ENCODE data around the gene FNDC3B.
A peak's percentile ranks its signal among the peaks of the same experiment; 100 is the strongest.
"Not testable (repeated sequence)": the region's sequence is repeated elsewhere in the genome, so short reads cannot be mapped to it uniquely, and the experiment has no call there.

The FNDC3B gene

GRCh38 chr3:172031996-172032395 is 7.4 kb upstream of the FNDC3B start:
- DNase-seq (ENCODE audit: low read depth in 2 of 2), result no peak

DNA sequence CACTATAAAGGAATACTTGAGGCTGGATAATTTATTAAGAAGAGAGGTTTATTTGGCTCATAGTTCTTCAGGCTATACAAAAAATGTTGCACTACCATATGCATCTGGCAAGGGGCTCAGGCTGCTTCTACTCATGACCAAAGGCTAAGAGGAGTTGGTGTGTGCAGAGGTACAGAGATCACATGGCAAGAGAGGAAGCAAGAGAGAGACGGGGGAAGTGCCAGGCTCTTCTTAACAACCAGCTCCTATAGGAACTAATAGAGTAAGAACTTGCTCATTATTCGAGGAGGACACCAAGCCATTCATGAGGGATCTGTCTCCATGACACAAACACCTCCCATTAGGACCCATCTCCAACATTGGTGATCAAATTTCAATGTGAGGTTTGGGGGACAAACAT is 6.0 kb upstream of the FNDC3B start:
- no peak for DNase-seq (ENCODE audit: low read depth in 2 of 2)

DNA sequence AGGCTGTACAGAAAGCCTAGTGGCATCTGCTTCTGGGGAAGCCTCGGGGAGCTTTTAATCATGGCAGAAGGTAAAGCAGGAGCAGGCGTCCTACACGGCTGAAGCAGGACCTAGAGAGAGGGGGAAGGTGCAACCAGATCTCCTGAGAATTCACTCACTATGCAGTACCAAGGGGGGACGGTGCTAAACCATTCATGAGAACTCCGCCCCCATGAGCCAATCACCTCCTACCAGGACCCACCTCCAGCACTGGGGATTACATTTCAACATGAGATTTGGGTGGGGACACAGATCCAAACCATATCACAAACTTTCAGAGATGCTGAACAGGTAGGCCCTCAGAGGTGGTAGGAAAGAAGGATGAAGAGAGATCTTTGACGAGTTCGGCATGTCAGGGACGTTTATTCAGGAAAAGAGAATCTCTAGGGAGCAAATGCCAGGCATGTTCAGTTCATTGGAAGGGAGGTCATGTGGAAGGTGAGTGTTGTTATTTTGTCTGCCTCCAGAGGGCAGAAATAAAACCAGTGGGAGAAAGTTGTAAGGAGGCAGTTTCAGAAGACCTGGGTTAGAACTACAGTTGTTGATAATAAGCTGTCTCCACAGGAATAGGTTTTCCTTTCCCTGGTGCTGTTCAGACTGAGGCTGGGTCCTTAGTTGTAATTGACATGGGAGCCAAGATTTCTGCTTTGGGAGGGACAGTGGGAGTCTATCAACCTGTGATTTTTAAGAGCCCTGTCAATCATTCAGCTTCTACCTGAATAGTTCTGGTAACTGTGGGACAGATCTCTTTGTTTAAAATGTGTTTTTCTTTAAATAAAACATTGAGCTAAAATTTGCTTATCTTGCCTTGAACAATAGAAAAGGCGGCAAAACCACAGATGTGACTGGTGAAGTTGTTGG is 4.3 kb upstream of the FNDC3B start:
- DNase-seq (ENCODE audit: low read depth in 2 of 2), result no peak

DNA sequence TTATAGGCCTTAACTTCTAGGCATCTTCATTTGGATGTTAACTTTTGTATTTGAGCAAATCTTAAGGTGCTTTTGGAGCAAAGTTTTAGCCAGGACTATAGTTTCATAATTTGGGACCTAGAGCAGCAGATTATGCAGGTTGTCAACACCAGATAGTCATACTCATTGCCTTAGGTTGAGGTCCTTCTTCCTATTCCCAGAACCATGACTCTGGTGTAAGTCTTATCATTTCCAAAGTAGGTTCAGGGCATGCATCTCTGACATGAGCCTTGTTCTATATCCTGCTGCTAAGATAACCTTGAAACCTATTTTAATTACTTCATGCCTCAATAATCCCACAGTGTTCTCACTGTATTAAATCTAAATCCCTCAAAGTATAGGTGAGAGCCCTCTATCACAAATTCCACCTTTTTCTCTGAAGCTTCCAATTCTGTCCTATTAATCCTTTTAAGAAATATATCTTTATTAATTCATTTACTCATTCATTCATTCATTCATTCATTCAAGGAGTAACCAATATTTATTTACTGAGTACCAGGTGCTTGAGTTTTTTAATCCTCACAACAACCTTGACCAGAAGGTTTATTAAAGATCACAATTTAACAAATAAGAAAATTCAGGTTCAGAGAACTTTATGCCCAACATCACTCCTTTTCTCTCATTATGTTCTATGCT is 2.7 kb upstream of the FNDC3B start:
- no peak for DNase-seq (ENCODE audit: low read depth in 2 of 2)

- no peak for DNase-seq (ENCODE audit: low read depth in 2 of 2)
These were observed 461 bp upstream of the FNDC3B start for GRCh38 chr3:172038798-172039435.

GRCh38 chr3:172040078-172040980 is 951 bp downstream of the FNDC3B start:
- peak in 1 of 2 donors; percentile 15 for DNase-seq (ENCODE audit: low read depth in 2 of 2)

DNA sequence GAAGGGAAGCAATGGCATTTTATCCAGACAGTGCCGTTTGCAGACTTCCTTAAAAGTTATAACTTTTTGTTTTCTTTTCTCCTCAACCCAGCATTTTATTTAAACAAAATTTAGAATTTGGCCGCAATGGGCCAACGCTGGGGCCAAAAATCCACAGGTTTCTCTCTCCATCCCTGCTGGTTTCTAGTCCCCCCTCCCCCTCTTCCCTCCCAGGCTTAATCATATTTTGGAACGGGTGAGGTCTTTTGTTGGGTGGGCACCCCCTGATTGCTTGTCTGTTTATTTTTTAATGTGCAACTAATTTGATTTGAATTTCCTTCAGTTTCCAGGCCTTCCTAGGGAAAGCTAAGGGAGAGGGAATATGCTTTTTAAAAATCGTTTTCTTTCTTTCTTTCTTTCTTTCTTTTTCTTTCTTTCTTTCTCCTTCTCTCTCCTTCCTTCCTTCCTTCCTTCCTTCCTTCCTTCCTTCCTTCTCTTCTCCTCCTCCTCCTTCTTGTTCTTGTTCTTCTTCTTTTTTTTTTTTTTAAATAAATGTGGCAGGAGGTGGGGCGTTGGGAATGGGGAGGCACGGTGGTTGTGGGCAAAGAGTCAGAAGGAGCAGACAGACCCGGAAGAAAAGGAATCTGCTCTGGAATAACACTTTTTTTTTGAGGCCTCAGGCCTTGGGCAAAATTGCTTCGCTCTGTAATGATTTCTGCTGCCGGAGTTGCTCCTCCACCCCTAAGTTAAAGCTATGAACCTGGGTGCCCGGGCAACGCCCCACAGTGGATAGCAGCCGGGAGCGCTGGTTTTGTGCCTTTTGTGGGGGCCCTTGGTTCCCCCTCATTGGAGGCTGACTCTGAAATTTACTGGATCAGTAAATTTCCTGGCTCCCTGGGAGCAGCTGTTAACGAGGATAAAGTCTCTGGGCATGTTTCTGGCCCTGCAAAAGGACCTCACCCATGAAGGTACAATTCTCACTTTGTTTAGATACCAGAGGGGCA is 1.9 kb downstream of the FNDC3B start:
- no peak for DNase-seq (ENCODE audit: low read depth in 2 of 2)

DNA sequence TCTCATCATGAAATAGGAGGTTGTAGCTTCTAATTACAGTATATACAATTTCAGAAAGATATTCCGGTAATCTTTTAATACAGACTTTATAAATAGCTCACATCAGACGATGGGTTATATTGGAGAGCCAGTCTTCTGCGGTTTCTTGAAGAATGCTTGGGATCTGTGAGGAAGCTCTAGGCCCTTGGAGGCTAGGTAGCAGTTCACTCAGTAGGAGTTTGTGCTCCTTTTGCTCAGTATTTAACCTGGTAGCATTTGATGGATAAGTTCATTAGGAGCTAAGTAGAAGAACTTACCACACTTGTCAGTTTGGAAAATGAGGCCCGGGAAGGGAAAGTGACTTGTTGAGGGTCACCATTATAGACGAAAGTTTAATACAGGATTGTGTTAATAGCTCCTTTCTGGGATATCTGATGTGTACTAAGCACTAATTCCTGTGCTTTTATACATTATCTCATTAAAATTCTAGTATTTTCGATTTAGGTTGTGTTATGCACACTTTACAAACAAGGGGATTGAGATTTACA is 2.8 kb downstream of the FNDC3B start:
- no peak for DNase-seq (ENCODE audit: low read depth in 2 of 2)

DNA sequence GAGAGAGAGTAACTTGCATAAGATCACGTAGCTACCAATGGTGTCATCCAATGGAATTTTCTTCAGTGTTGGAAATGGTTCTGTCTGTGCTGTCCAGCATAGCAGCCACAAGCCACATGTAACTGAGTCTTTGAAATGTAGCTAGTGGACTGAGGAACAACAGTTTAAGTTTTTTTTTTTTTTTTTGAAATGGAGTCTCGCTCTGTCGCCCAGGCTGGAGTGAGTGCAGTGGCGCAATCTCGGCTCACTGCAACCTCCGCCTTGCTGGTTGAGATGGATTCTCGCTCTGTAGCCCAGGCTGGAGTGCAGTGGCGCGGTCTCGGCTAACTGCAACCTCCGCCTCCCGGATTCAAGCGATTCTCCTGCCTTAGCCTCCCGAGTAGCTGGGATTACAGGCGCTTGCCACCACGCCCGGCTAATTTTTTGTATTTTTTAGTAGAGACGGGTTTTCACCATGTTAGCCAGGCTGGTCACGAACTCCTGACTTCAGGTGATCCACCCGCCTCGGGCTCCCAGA is 3.3 kb downstream of the FNDC3B start:
- DNase-seq (ENCODE audit: low read depth in 2 of 2), result not testable (repeated sequence)

GRCh38 chr3:172043233-172043632 is 3.9 kb downstream of the FNDC3B start:
- DNase-seq (ENCODE audit: low read depth in 2 of 2), result no peak

DNA sequence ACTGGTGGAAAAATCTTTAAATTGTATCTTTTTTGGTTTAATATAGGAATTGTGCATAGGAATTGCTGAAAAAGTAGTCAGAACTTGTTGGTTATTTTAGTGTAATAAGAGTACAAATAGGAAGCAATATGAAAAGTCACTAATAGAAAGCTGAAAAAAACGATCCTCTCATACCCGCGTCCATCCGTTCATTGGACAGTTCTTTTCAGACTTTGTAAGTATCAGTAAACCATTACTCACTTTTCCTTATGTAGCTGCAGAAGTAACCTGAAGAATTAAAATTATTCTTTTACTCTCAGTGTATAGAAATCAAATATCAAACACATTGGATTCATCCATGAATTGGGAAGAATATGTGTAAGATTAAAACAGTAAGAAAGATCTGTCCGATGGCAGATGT is 4.4 kb downstream of the FNDC3B start:
- no peak for DNase-seq (ENCODE audit: low read depth in 2 of 2)

GRCh38 chr3:172044833-172045585 is 5.6 kb downstream of the FNDC3B start:
- no peak for DNase-seq (ENCODE audit: low read depth in 2 of 2)

- no peak for DNase-seq (ENCODE audit: low read depth in 2 of 2)
These were observed 7.0 kb downstream of the FNDC3B start for GRCh38 chr3:172046268-172046915.

DNA sequence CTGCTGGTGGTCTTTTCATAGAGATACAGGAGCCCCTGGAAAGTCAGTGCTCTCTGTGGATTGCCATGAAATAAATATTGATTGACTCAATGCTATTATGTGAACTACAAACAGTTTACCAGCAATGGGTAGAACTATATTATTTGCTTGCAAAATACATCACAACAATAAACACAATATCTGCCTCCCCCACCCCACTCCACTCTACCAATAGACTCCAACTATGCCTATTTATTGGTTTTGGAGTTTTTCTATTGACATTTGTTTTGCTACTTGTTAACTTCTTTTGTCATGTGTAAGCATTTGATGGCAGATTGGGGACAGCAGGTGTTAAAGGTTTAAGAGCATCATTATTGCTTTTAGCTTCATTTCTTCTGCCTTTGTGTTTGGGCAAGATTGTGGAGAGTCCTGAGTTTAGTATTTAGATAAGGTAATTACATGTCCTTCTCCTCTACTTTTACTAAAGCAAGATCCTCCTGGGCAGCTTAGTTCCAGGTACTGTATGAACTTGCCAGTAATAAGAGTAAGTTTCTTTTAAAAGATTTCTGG is 8.3 kb downstream of the FNDC3B start:
- no peak for DNase-seq (ENCODE audit: low read depth in 2 of 2)

GRCh38 chr3:172048599-172048998 is 9.2 kb downstream of the FNDC3B start:
- no peak for DNase-seq (ENCODE audit: low read depth in 2 of 2)

DNA sequence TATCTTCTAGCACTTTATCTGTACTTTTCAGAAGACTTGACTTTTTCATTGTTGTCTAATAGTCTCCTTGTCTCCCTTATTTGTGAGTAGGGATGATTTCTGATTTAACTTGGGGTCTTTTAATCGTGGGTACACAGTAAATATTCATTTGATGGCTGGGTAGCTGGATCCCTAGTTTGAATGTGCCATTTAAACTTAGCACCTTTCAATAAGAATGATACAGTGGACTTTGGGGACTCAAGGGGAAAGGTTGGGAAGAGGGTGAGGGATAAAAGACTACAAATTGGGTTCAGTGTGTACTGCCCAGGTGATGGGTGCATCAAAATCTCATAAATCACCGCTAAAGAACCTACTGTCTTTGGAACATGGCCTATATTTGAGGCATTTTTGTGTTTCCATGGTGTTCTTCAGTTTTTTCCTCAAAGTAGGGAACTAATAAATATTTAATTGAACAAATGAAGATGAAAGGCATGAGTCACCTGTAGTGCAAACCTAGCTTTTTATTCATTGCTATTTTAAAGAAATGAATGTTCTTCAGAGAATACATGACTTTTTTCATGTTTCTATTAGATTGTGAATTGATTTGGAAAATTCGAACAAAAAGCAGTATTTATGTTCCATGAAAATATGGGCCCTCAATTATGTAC is 12.1 kb downstream of the FNDC3B start:
- no peak for DNase-seq (ENCODE audit: low read depth in 2 of 2)

GRCh38 chr3:172051957-172052354 is 12.6 kb downstream of the FNDC3B start:
- DNase-seq (ENCODE audit: low read depth in 2 of 2), result no peak

DNA sequence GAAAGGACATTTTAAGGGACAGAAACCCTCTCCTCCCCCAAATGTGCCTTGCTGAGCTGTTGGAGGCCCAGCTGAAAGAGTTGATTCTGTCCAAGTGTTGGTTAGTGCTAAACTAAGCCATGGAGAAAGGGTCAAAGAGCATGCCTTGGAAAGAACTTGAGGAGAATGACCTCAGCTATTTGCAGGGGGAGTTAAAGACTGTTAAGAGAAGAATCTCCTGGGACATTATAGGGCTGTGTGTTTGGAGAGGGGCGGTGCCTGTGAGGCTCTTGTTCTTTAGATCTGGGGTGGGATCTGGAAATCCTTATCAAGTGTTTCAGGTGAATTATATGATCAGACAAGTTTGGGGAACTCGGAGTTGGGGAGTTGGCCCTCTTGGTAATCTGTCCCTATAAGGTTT is 13.0 kb downstream of the FNDC3B start:
- DNase-seq (ENCODE audit: low read depth in 2 of 2), result no peak

Data from stimulated activated CD8-positive, alpha-beta memory T cell treated with anti-CD3 and anti-CD28 coated beads, Interleukin-2, amount 100 ng/mL, for 1 hour (primary cell).